ENCODE data around the gene KLK15. TPM values are rescaled to one million over a fixed set of nuclear protein-coding genes. Genes with fewer than 3 reads are reported as not detected.

Gene KLK15
- total RNA-seq, 2 donors from 2014 or later, result not detected

DNA sequence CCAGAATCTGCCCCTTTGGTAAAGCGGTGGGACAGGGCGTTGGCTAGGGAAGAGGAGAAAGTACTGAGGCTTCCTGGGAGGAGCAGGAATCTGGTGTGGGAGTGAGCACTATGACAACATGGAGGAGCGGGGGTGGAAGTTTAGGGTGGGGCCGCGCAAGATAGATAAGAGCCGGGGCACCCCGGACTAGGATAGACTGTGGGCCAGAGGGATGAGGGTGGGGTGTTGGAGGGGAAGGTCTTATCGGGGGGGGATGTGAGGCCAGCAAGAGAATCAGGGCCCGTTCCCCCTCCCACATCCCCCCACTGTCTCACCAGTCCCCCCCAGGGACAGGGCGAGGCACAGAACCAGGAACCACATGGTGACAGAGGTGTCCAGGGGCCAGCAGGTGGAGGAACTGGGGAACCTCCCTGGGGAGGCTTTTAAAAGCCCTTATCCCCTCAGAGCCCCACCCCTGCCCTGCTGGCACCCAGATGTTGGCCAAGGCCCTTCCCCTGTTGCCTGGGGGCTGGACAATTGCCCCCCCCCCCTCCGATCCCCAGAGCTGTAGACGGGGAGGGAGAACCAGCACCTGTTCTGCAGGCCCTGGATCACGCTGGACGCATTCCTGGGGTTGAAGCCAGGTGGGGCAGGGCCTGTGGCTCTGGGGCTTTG lies 9.9 kb downstream of the KLK15 start, which contains the start of gene KLK1:
KLK1 (minus strand) TSS at position 399 of the 654 bp plus-strand sequence; CDS start at position 360, 39 bp downstream.
- H3K4me1 Mint-ChIP-seq, result peaks cover 20% of the 10 kb centered on the region
- 46 to 84% methylated on average over 4 to 10 of the region's 14 CpGs for WGBS, 2 experiments (ENCODE audit: insufficient coverage in 1 of 2, insufficient read length in 1 of 2)
- TF ChIP-seq, protein P1, sequence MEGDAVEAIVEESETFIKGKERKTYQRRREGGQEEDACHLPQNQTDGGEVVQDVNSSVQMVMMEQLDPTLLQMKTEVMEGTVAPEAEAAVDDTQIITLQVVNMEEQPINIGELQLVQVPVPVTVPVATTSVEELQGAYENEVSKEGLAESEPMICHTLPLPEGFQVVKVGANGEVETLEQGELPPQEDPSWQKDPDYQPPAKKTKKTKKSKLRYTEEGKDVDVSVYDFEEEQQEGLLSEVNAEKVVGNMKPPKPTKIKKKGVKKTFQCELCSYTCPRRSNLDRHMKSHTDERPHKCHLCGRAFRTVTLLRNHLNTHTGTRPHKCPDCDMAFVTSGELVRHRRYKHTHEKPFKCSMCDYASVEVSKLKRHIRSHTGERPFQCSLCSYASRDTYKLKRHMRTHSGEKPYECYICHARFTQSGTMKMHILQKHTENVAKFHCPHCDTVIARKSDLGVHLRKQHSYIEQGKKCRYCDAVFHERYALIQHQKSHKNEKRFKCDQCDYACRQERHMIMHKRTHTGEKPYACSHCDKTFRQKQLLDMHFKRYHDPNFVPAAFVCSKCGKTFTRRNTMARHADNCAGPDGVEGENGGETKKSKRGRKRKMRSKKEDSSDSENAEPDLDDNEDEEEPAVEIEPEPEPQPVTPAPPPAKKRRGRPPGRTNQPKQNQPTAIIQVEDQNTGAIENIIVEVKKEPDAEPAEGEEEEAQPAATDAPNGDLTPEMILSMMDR (conservative IDR thresholded peaks at IDR 0.05), result no peak
- H3K27me3 Mint-ChIP-seq (ENCODE audit: insufficient read depth), result peaks cover 81% of the 10 kb centered on the region
- Histone ChIP-seq H3K27me3 (ENCODE audit: control insufficient read depth, insufficient read depth, low read length, poor library complexity, severe bottlenecking) (peaks cover 41% of the 10 kb centered on the region), H3K27ac (ENCODE audit: low read depth, low read length) (no peak within 1 kb of the TSS), H3K36me3 (ENCODE audit: control insufficient read depth, insufficient read depth, low read length) (no peaks in the 10 kb centered on the region), H3K4me1 (ENCODE audit: control insufficient read depth, insufficient read depth, low read length) (no peaks in the 10 kb centered on the region), H3K9ac (ENCODE audit: extremely low read depth, low read length, poor library complexity, severe bottlenecking) (no peak within 1 kb of the TSS), H3K4me3 (ENCODE audit: low read length) (no peak within 1 kb of the TSS), H3K9me3 (ENCODE audit: control insufficient read depth, low read length) (no peaks in the 10 kb centered on the region)
- H3K9me3 Mint-ChIP-seq, result no peaks in the 10 kb centered on the region
- no peaks in the 10 kb centered on the region for H3K36me3 Mint-ChIP-seq (ENCODE audit: low read depth)
- no peak within 1 kb of the TSS for H3K27ac Mint-ChIP-seq
- H3K4me3 Mint-ChIP-seq, result no peak within 1 kb of the TSS
- DNase-seq, result no peak

DNA sequence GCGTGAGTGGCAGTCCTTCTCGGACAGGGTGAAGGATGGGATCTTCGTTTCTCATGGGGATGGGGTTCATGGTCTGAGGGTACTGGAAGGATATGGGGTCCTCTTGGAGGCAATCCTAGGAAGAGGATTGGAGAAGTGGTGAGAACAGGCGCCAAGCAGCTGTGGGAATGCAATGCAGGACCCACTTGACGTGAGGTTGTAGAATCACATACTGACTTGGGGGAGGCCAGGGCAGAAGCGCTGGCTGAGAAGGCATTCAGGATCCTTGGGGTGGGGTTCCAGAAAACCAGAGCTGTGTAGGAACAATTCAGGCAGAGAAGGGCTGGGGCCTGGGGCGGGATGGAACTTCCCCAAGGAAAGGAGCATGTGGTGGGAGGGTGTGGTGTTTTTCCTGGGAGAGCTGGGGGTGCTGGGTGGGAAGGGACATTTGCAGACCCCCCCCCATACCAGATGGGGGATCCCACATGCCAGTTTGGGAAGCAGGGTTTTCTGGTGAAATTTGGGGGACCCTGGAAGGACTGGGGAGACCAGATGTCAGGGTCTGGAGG lies 10.6 kb downstream of the KLK15 start:
- DNase-seq, result no peak
- Mint-ChIP-seq H3K9me3 (no peaks in the 10 kb centered on the region), H3K4me1 (peaks cover 20% of the 10 kb centered on the region), H3K36me3 (ENCODE audit: low read depth) (no peaks in the 10 kb centered on the region), H3K27me3 (ENCODE audit: insufficient read depth) (peaks cover 83% of the 10 kb centered on the region), H3K27ac (no peak overlapping the region), H3K4me3 (no peak overlapping the region)
- Histone ChIP-seq H3K9ac (ENCODE audit: extremely low read depth, low read length, poor library complexity, severe bottlenecking) (no peak overlapping the region), H3K27me3 (ENCODE audit: control insufficient read depth, insufficient read depth, low read length, poor library complexity, severe bottlenecking) (peaks cover 44% of the 10 kb centered on the region), H3K4me1 (ENCODE audit: control insufficient read depth, insufficient read depth, low read length) (no peaks in the 10 kb centered on the region), H3K4me3 (ENCODE audit: low read length) (no peak overlapping the region), H3K9me3 (ENCODE audit: control insufficient read depth, low read length) (no peaks in the 10 kb centered on the region), H3K36me3 (ENCODE audit: control insufficient read depth, insufficient read depth, low read length) (no peaks in the 10 kb centered on the region), H3K27ac (ENCODE audit: low read depth, low read length) (no peak overlapping the region)
- WGBS, 2 experiments (ENCODE audit: insufficient coverage in 1 of 2, insufficient read length in 1 of 2), result 71 to 75% methylated on average over 5 to 7 of the region's 7 CpGs
- TF ChIP-seq, protein P1 (conservative IDR thresholded peaks at IDR 0.05), result no peak

DNA sequence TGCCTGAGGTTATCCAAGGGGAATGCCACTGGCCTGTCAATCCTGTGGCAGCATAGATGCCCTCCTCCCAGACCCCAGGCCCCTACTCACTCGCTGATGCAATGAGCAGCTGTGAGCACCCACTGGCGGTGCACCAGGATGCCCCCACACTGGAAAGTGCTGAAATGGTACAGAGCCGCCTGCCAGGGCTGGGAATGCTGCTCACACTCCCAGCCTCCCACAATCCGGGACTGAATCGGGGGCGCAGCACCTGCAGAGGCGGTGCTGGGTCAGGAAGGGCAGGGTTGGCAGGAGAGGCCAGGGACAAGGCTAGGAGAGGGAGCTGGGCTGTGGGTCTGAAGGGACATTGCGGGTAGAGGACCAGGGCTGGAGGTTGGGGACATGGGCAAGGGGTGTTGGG lies 11.8 kb downstream of the KLK15 start:
- H3K9me3 ChIP-seq (ENCODE audit: control insufficient read depth, low read length), result no peaks in the 10 kb centered on the region
- Mint-ChIP-seq H3K4me3 (no peak overlapping the region), H3K4me1 (peaks cover 20% of the 10 kb centered on the region), H3K36me3 (ENCODE audit: low read depth) (no peaks in the 10 kb centered on the region), H3K27ac (no peak overlapping the region), H3K27me3 (ENCODE audit: insufficient read depth) (peaks cover 86% of the 10 kb centered on the region), H3K9me3 (no peaks in the 10 kb centered on the region)
- WGBS, 2 experiments (ENCODE audit: insufficient coverage in 1 of 2, insufficient read length in 1 of 2), result 87% methylated on average over 8 of the region's 8 CpGs; no CpG with 5 or more reads in 1 of the 2 experiments
- H3K36me3 ChIP-seq (ENCODE audit: control insufficient read depth, insufficient read depth, low read length), result no peaks in the 10 kb centered on the region
- no peak overlapping the region for H3K27ac ChIP-seq (ENCODE audit: low read depth, low read length)
- H3K4me3 ChIP-seq (ENCODE audit: low read length), result no peak overlapping the region
- TF ChIP-seq, protein P1 (conservative IDR thresholded peaks at IDR 0.05), result no peak
- no peak overlapping the region for H3K9ac ChIP-seq (ENCODE audit: extremely low read depth, low read length, poor library complexity, severe bottlenecking)
- no peaks in the 10 kb centered on the region for H3K4me1 ChIP-seq (ENCODE audit: control insufficient read depth, insufficient read depth, low read length)
- no peak for DNase-seq
- H3K27me3 ChIP-seq (ENCODE audit: control insufficient read depth, insufficient read depth, low read length, poor library complexity, severe bottlenecking), result peaks cover 52% of the 10 kb centered on the region
